GM19328 (cell line): ENCODE measurements around the gene AIFM3.
A peak's percentile ranks its signal among the peaks of the same experiment; 100 is the strongest.

Source experiments
- ATAC-seq: cut with Tn5 transposase; IDR thresholded peaks from one replicate; pipeline ENCODE4 v1.9.1; 2021; ENCODE audit warnings: mild to moderate bottlenecking, moderate library complexity; ENCODE audit not compliant: unreplicated experiment

Gene AIFM3

GRCh38 chr22:20973634-20974286 is 6.7 kb downstream of the AIFM3 start:
- ATAC-seq: no peak

GRCh38 chr22:20974336-20974955 is 7.4 kb downstream of the AIFM3 start:
- ATAC-seq: no peak

- no peak for ATAC-seq
These were observed 8.7 kb downstream of the AIFM3 start for GRCh38 chr22:20975541-20976290.

GRCh38 chr22:20976291-20976877 is 9.3 kb downstream of the AIFM3 start:
- ATAC-seq: no peak

- no peak for ATAC-seq
These were observed 10.0 kb downstream of the AIFM3 start for GRCh38 chr22:20977019-20977418.

- no peak for ATAC-seq
These were observed 10.6 kb downstream of the AIFM3 start for GRCh38 chr22:20977516-20978170.

- ATAC-seq: no peak
These were observed 11.4 kb downstream of the AIFM3 start for GRCh38 chr22:20978419-20978818.

- ATAC-seq: no peak
These were observed 12.3 kb downstream of the AIFM3 start for GRCh38 chr22:20979243-20979809.

GRCh38 chr22:20979940-20980453 is 12.9 kb downstream of the AIFM3 start:
- no peak for ATAC-seq

GRCh38 chr22:20980523-20980922 is 13.5 kb downstream of the AIFM3 start:
- no peak for ATAC-seq

GRCh38 chr22:20980938-20981722 is 14.1 kb downstream of the AIFM3 start:
- ATAC-seq: no peak

GRCh38 chr22:20981787-20982562 is 14.9 kb downstream of the AIFM3 start, which contains the start of gene LZTR1:
Gene LZTR1, plus strand, starts transcription at chr22:20982297. Its CDS starts 75 bp downstream, at chr22:20982372.
- ATAC-seq: peak; percentile 78

GRCh38 chr22:20982563-20982882 is 15.5 kb downstream of the AIFM3 start:
- no peak for ATAC-seq

GRCh38 chr22:20983081-20983771 is 16.2 kb downstream of the AIFM3 start:
- no peak for ATAC-seq

GRCh38 chr22:20985720-20986119 is 18.7 kb downstream of the AIFM3 start:
- ATAC-seq: no peak

- no peak for ATAC-seq
These were observed 19.3 kb downstream of the AIFM3 start for GRCh38 chr22:20986365-20986764.

- ATAC-seq: no peak
These were observed 20.3 kb downstream of the AIFM3 start for GRCh38 chr22:20987375-20987774.

- no peak for ATAC-seq
These were observed 21.7 kb downstream of the AIFM3 start for GRCh38 chr22:20988573-20989322.
